Endothelial cell of umbilical vein (primary cell): ENCODE data around the gene OR6B3. TPM values are rescaled to one million over a fixed set of nuclear protein-coding genes. Genes with fewer than 3 reads are reported as not detected.

Source experiments
- BruUV-seq: library from RNA; stranded (reverse); fragments of 400-500 nt; replicated peaks from 2 replicates; lab custom pipeline; 2021; lab: Mats Ljungman, UMichigan
- CTCF ChIA-PET: fragments of 300-600, 350-600 bp; sonication (Branson Sonifier 250); formaldehyde crosslinking; loops from one replicate; lab custom pipeline; 2021; ENCODE audit warnings: antibody characterized with exemption, inconsistent platforms; lab: Charles Lee
- POLR2A ChIA-PET: fragments of 300-600, 350-600 bp; sonication (Branson Sonifier 250); formaldehyde crosslinking; loops from one replicate; lab custom pipeline; 2021; ENCODE audit warnings: antibody characterized with exemption, inconsistent platforms; lab: Charles Lee
- DNase-seq: peaks from one replicate; pipeline ENCODE4 v3.0.0-alpha.2; 2011; ENCODE audit warnings: low read depth, low spot score
- FAIRE-seq: peaks from 2 replicates; lab custom pipeline; 2011; peaks lifted over from hg19 to GRCh38; lab: Jason Lieb, UNC
- H2AFZ ChIP-seq: 2 replicates; pipeline ENCODE4 v1.6.0; 2012; ENCODE audit warnings: low read depth, low read length, control low read depth, inconsistent platforms
- H3K27ac ChIP-seq: 2 replicates; pipeline ENCODE4 v1.5.1; 2011; ENCODE audit warnings: low read depth, mild to moderate bottlenecking, control low read depth, low read length, moderate library complexity; ENCODE audit not compliant: insufficient read depth
- H3K27me3 ChIP-seq, 2 experiments: 2 replicates each; pipeline versions ENCODE4 v1.6.0 to v1.6.1; 2011; ENCODE audit warnings: low read length in 2 of 2, mixed read lengths in 1 of 2; ENCODE audit not compliant: control insufficient read depth in 2 of 2, insufficient read depth in 2 of 2
- H3K36me3 ChIP-seq, 2 experiments: 2 replicates in 1 of 2; 3 replicates in 1 of 2; pipeline ENCODE4 v1.5.1; 2011; ENCODE audit warnings: low read length in 2 of 2, mild to moderate bottlenecking in 1 of 2, moderate library complexity in 1 of 2; ENCODE audit not compliant: control insufficient read depth in 2 of 2, insufficient read depth in 2 of 2; ENCODE audit errors: extremely low read depth in 1 of 2
- H3K4me1 ChIP-seq: 3 replicates; pipeline ENCODE4 v1.5.1; 2011; ENCODE audit warnings: mild to moderate bottlenecking, low read length; ENCODE audit not compliant: control insufficient read depth, insufficient read depth; ENCODE audit errors: extremely low read depth
- H3K4me2 ChIP-seq: 2 replicates; pipeline ENCODE4 v1.6.1; 2011; ENCODE audit warnings: low read length, control low read depth, mixed read lengths; ENCODE audit not compliant: insufficient read depth
- H3K4me3 ChIP-seq, 3 experiments: fragments of 200-600 bp in 1 of 3; sonication (generic), shearing (Covaris generic) in 1 of 3; replicated peaks in 1 of 3; 2 replicates each; pipeline ENCODE4 v1.5.1; 2011 to 2016; ENCODE audit warnings: control low read depth in 3 of 3, low read length in 3 of 3, mild to moderate bottlenecking in 2 of 3, inconsistent platforms in 1 of 3, low read depth in 1 of 3, moderate library complexity in 1 of 3; ENCODE audit not compliant: insufficient read depth in 1 of 3
- H3K79me2 ChIP-seq: 2 replicates; pipeline ENCODE4 v1.6.0; 2012; ENCODE audit warnings: low read length, inconsistent platforms; ENCODE audit not compliant: control insufficient read depth, insufficient read depth
- H3K9ac ChIP-seq: replicated peaks from 2 replicates; pipeline ENCODE3; 2011; ENCODE audit warnings: low read length, control low read depth; ENCODE audit not compliant: insufficient read depth; ENCODE audit errors: extremely low read depth
- H3K9me1 ChIP-seq: replicated peaks from 3 replicates; pipeline ENCODE4 v1.6.0; 2011; ENCODE audit warnings: mild to moderate bottlenecking, low read length; ENCODE audit not compliant: control insufficient read depth, insufficient read depth; ENCODE audit errors: extremely low read depth
- H3K9me3 ChIP-seq: replicated peaks from 2 replicates; pipeline ENCODE4 v1.5.1; 2012; ENCODE audit warnings: low read length, inconsistent platforms; ENCODE audit not compliant: control insufficient read depth, insufficient read depth
- H4K20me1 ChIP-seq: replicated peaks from 2 replicates; pipeline ENCODE3; 2011; ENCODE audit warnings: mild to moderate bottlenecking, low read length; ENCODE audit not compliant: control insufficient read depth, insufficient read depth; ENCODE audit errors: extremely low read depth
- CTCF ChIP-seq, 2 donors: IDR thresholded peaks; 1 replicate in 1 of 2; 2 replicates in 1 of 2; pipeline ENCODE4 v1.5.1; 2011; ENCODE audit warnings: low read length in 2 of 2, mild to moderate bottlenecking in 2 of 2, moderate library complexity in 2 of 2, control low read depth in 1 of 2, inconsistent platforms in 1 of 2, low read depth in 1 of 2; ENCODE audit not compliant: insufficient read depth in 1 of 2; ENCODE audit errors: extremely low read depth in 1 of 2
- EZH2 ChIP-seq: IDR thresholded peaks from 2 replicates; pipeline ENCODE4 v1.6.1; 2012; ENCODE audit warnings: borderline replicate concordance, low read depth, mild to moderate bottlenecking, moderate library complexity, low read length, inconsistent platforms; ENCODE audit not compliant: severe bottlenecking
- FOS ChIP-seq: IDR thresholded peaks from 2 replicates; pipeline ENCODE4 v1.6.1; 2011; ENCODE audit warnings: mild to moderate bottlenecking, low read length, moderate library complexity, borderline replicate concordance; ENCODE audit not compliant: insufficient read depth
- GATA2 ChIP-seq: IDR thresholded peaks from 2 replicates; pipeline ENCODE4 v1.7.0; 2011; ENCODE audit warnings: low read depth, mild to moderate bottlenecking, moderate library complexity, mixed read lengths, low read length; ENCODE audit not compliant: insufficient read length, insufficient read depth
- JUN ChIP-seq: IDR thresholded peaks from 2 replicates; pipeline ENCODE4 v1.6.1; 2011; ENCODE audit warnings: borderline replicate concordance, low read depth; ENCODE audit not compliant: insufficient read length, insufficient read depth
- MYC ChIP-seq: IDR thresholded peaks from one replicate; pipeline ENCODE4 v1.6.1; 2011; ENCODE audit warnings: mild to moderate bottlenecking, low read depth, low read length
- POLR2A ChIP-seq: IDR thresholded peaks from 2 replicates; pipeline ENCODE4 v1.6.1; 2012; ENCODE audit warnings: low read depth, mild to moderate bottlenecking, control low read depth, low read length
- POLR2AphosphoS5 ChIP-seq: IDR thresholded peaks from 2 replicates; pipeline ENCODE4 v1.6.1; 2012; ENCODE audit warnings: low read depth, mild to moderate bottlenecking, control low read depth, low read length, moderate library complexity; ENCODE audit not compliant: insufficient read depth
- dilution Hi-C: fragments of 300-500 bp; cut with MboI; formaldehyde crosslinking; loops from one replicate; pipeline ENCODE4 v1.15.0; 2019; ENCODE audit warnings: low sequenced_read_pairs; ENCODE audit not compliant: extremely low pct_ligation_motif_present
- intact Hi-C: fragments of 100-400 bp; cut with micrococcal nuclease; formaldehyde crosslinking; loops from one replicate; pipeline ENCODE4 v1.10.0; 2022
- polyA plus RNA-seq, 4 experiments: library from polyadenylated mRNA; depleted of rRNA in 3 of 4; stranded (reverse) in 3 of 4; unstranded in 1 of 4; fragments of >200 nt; gene quantifications; 2 replicates each; pipeline versions ENCODE4 v1.2.1 to v1.2.3, GENCODE V29; 2011 to 2012; ENCODE audit warnings: missing spikeins in 1 of 4
- total RNA-seq: library from RNA; stranded (reverse); gene quantifications from 2 replicates; pipeline ENCODE4 v1.2.3, GENCODE V29; 2021
- TF ChIP-seq, protein P1 (sequence below): IDR thresholded peaks from 2 replicates; pipeline ENCODE4 v1.6.1; 2011; ENCODE audit not compliant: insufficient read depth, insufficient read length

Gene OR6B3
- total and polyA plus RNA-seq, 2 donors (not counting 3 experiments of a cell fraction or from before 2014, with no cell fraction given): not detected

DNA sequence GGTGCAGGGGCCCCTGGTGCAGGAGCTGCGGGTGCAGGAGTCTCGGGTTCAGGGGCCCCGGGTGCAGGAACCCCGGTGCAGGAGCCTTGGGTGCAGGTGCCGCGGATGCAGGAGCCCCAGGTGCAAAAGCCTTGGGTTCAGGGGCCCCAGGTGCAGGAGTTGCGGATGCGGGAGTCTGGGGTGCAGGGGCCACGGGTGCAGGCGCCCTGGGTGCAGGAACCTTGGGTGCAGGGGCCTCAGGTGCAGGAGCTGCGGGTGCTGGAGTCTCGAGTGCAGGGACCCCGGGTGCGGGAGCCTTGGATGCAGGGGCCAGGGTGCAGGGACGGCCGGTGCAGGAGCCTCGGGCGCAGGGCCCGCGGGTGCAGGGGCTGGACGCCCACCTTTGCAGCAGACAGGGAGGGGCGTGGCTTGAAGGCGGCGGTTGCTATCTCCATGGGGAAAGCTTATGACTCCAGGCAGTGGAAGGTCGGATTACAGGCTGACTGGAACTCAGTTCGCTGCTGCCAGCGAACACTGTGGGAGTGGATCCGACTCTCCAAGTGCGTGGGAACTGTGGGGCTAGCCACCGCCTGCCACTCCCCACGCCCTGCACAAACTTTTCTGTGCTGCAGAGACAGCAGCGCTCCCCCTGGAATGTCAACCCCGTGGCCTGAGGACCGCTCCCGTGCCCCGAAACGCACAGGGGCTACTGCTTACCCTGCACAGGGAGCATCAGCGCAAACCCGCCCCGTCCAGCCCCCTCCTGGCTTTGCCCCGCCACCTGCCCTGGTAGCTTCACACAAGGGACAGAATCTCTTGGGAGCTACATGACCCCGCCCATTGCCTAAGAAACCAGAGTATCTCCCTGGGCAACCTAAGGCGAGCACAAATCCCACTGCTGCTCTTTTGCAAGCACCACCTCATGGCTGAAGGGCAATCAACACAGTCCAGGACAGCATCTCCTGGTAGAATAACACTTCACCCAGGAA, 42.5 kb upstream of the OR6B3 start:
- no peak overlapping the region for H3K4me3 ChIP-seq
- H2AFZ ChIP-seq: no peak overlapping the region
- DNase-seq (no peak), FAIRE-seq (no peak)
- H3K9ac ChIP-seq: no peak overlapping the region
- BruUV-seq: no TSS peak
- no peaks in the 10 kb centered on the region for H3K36me3 ChIP-seq
- CTCF ChIA-PET: no interaction called here
- no peaks in the 10 kb centered on the region for H3K4me1 ChIP-seq
- no peak overlapping the region for H3K27ac ChIP-seq
- peak; percentile 28 for TF ChIP-seq EZH2
- TF ChIP-seq FOS: no peak
- peaks cover 12 to 33% of the 10 kb centered on the region in 2 experiments for H3K27me3 ChIP-seq
- no peaks in the 10 kb centered on the region for H3K9me3 ChIP-seq
- H3K4me2 ChIP-seq: no peak overlapping the region
- H4K20me1 ChIP-seq: no peaks in the 10 kb centered on the region
- POLR2A ChIA-PET: no interaction called here
- H3K9me1 ChIP-seq: no peaks in the 10 kb centered on the region
- dilution Hi-C loops (no loop called here), intact Hi-C loops (no loop called here)
- H3K79me2 ChIP-seq: no peaks in the 10 kb centered on the region

- POLR2A ChIA-PET: no interaction called here
- H3K9me1 ChIP-seq: no peaks in the 10 kb centered on the region
- H3K27ac ChIP-seq: no peak overlapping the region
- FAIRE-seq (no peak), DNase-seq (no peak)
- H3K9ac ChIP-seq: no peak overlapping the region
- H3K4me3 ChIP-seq: no peak overlapping the region
- H2AFZ ChIP-seq: no peak overlapping the region
- no TSS peak for BruUV-seq
- no peaks in the 10 kb centered on the region for H3K36me3 ChIP-seq
- no peaks in the 10 kb centered on the region for H3K4me1 ChIP-seq
- H4K20me1 ChIP-seq: no peaks in the 10 kb centered on the region
- dilution Hi-C loops: no loop called here
- H3K4me2 ChIP-seq: no peak overlapping the region
- H3K79me2 ChIP-seq: no peaks in the 10 kb centered on the region
- no peaks in the 10 kb centered on the region for H3K9me3 ChIP-seq
- CTCF ChIA-PET: no interaction called here
- intact Hi-C loops: no loop called here
- TF ChIP-seq CTCF (IDR thresholded peaks at IDR 0.05; ENCODE audit: extremely low read depth in 1 of 2, insufficient read depth in 1 of 2, low read depth in 1 of 2, low read length in 2 of 2) (no peak), FOS (no peak), POLR2AphosphoS5 (no peak), POLR2A (no peak), MYC (no peak), GATA2 (no peak), JUN (no peak), EZH2 (no peak)
- TF ChIP-seq, protein P1, sequence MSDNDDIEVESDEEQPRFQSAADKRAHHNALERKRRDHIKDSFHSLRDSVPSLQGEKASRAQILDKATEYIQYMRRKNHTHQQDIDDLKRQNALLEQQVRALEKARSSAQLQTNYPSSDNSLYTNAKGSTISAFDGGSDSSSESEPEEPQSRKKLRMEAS: no peak
- H3K27me3 ChIP-seq: peaks cover 0 to 2% of the 10 kb centered on the region in 2 experiments
These were observed 36.0 kb upstream of the OR6B3 start for GRCh38 chr2:240089306-240089705.
